Endothelial cell of umbilical vein (primary cell): ENCODE results near the gene ZNF664. TPM values are rescaled to one million over a fixed set of nuclear protein-coding genes. Genes with fewer than 3 reads are reported as not detected.

ENCODE experiments used
- BruUV-seq: library from RNA; stranded (reverse); fragments of 400-500 nt; replicated peaks from 2 replicates; lab custom pipeline; 2021; lab: Mats Ljungman, UMichigan
- CTCF ChIA-PET: fragments of 300-600, 350-600 bp; sonication (Branson Sonifier 250); formaldehyde crosslinking; loops from one replicate; lab custom pipeline; 2021; ENCODE audit warnings: antibody characterized with exemption, inconsistent platforms; lab: Charles Lee
- POLR2A ChIA-PET: fragments of 300-600, 350-600 bp; sonication (Branson Sonifier 250); formaldehyde crosslinking; loops from one replicate; lab custom pipeline; 2021; ENCODE audit warnings: antibody characterized with exemption, inconsistent platforms; lab: Charles Lee
- DNase-seq: peaks from one replicate; pipeline ENCODE4 v3.0.0-alpha.2; 2011; ENCODE audit warnings: low read depth, low spot score
- FAIRE-seq: peaks from 2 replicates; lab custom pipeline; 2011; peaks lifted over from hg19 to GRCh38; lab: Jason Lieb, UNC
- H2AFZ ChIP-seq: 2 replicates; pipeline ENCODE4 v1.6.0; 2012; ENCODE audit warnings: low read depth, low read length, control low read depth, inconsistent platforms
- H3K27ac ChIP-seq: 2 replicates; pipeline ENCODE4 v1.5.1; 2011; ENCODE audit warnings: low read depth, mild to moderate bottlenecking, control low read depth, low read length, moderate library complexity; ENCODE audit not compliant: insufficient read depth
- H3K27me3 ChIP-seq, 2 experiments: 2 replicates each; pipeline versions ENCODE4 v1.6.0 to v1.6.1; 2011; ENCODE audit warnings: low read length in 2 of 2, mixed read lengths in 1 of 2; ENCODE audit not compliant: control insufficient read depth in 2 of 2, insufficient read depth in 2 of 2
- H3K36me3 ChIP-seq, 2 experiments: 2 replicates in 1 of 2; 3 replicates in 1 of 2; pipeline ENCODE4 v1.5.1; 2011; ENCODE audit warnings: low read length in 2 of 2, mild to moderate bottlenecking in 1 of 2, moderate library complexity in 1 of 2; ENCODE audit not compliant: control insufficient read depth in 2 of 2, insufficient read depth in 2 of 2; ENCODE audit errors: extremely low read depth in 1 of 2
- H3K4me1 ChIP-seq: 3 replicates; pipeline ENCODE4 v1.5.1; 2011; ENCODE audit warnings: mild to moderate bottlenecking, low read length; ENCODE audit not compliant: control insufficient read depth, insufficient read depth; ENCODE audit errors: extremely low read depth
- H3K4me2 ChIP-seq: 2 replicates; pipeline ENCODE4 v1.6.1; 2011; ENCODE audit warnings: low read length, control low read depth, mixed read lengths; ENCODE audit not compliant: insufficient read depth
- H3K4me3 ChIP-seq, 3 experiments: fragments of 200-600 bp in 1 of 3; sonication (generic), shearing (Covaris generic) in 1 of 3; replicated peaks in 1 of 3; 2 replicates each; pipeline ENCODE4 v1.5.1; 2011 to 2016; ENCODE audit warnings: control low read depth in 3 of 3, low read length in 3 of 3, mild to moderate bottlenecking in 2 of 3, inconsistent platforms in 1 of 3, low read depth in 1 of 3, moderate library complexity in 1 of 3; ENCODE audit not compliant: insufficient read depth in 1 of 3
- H3K79me2 ChIP-seq: 2 replicates; pipeline ENCODE4 v1.6.0; 2012; ENCODE audit warnings: low read length, inconsistent platforms; ENCODE audit not compliant: control insufficient read depth, insufficient read depth
- H3K9ac ChIP-seq: replicated peaks from 2 replicates; pipeline ENCODE3; 2011; ENCODE audit warnings: low read length, control low read depth; ENCODE audit not compliant: insufficient read depth; ENCODE audit errors: extremely low read depth
- H3K9me1 ChIP-seq: replicated peaks from 3 replicates; pipeline ENCODE4 v1.6.0; 2011; ENCODE audit warnings: mild to moderate bottlenecking, low read length; ENCODE audit not compliant: control insufficient read depth, insufficient read depth; ENCODE audit errors: extremely low read depth
- H3K9me3 ChIP-seq: replicated peaks from 2 replicates; pipeline ENCODE4 v1.5.1; 2012; ENCODE audit warnings: low read length, inconsistent platforms; ENCODE audit not compliant: control insufficient read depth, insufficient read depth
- H4K20me1 ChIP-seq: replicated peaks from 2 replicates; pipeline ENCODE3; 2011; ENCODE audit warnings: mild to moderate bottlenecking, low read length; ENCODE audit not compliant: control insufficient read depth, insufficient read depth; ENCODE audit errors: extremely low read depth
- EZH2 ChIP-seq: IDR thresholded peaks from 2 replicates; pipeline ENCODE4 v1.6.1; 2012; ENCODE audit warnings: borderline replicate concordance, low read depth, mild to moderate bottlenecking, moderate library complexity, low read length, inconsistent platforms; ENCODE audit not compliant: severe bottlenecking
- FOS ChIP-seq: IDR thresholded peaks from 2 replicates; pipeline ENCODE4 v1.6.1; 2011; ENCODE audit warnings: mild to moderate bottlenecking, low read length, moderate library complexity, borderline replicate concordance; ENCODE audit not compliant: insufficient read depth
- GATA2 ChIP-seq: IDR thresholded peaks from 2 replicates; pipeline ENCODE4 v1.7.0; 2011; ENCODE audit warnings: low read depth, mild to moderate bottlenecking, moderate library complexity, mixed read lengths, low read length; ENCODE audit not compliant: insufficient read length, insufficient read depth
- JUN ChIP-seq: IDR thresholded peaks from 2 replicates; pipeline ENCODE4 v1.6.1; 2011; ENCODE audit warnings: borderline replicate concordance, low read depth; ENCODE audit not compliant: insufficient read length, insufficient read depth
- MYC ChIP-seq: IDR thresholded peaks from one replicate; pipeline ENCODE4 v1.6.1; 2011; ENCODE audit warnings: mild to moderate bottlenecking, low read depth, low read length
- POLR2A ChIP-seq: IDR thresholded peaks from 2 replicates; pipeline ENCODE4 v1.6.1; 2012; ENCODE audit warnings: low read depth, mild to moderate bottlenecking, control low read depth, low read length
- POLR2AphosphoS5 ChIP-seq: IDR thresholded peaks from 2 replicates; pipeline ENCODE4 v1.6.1; 2012; ENCODE audit warnings: low read depth, mild to moderate bottlenecking, control low read depth, low read length, moderate library complexity; ENCODE audit not compliant: insufficient read depth
- dilution Hi-C: fragments of 300-500 bp; cut with MboI; formaldehyde crosslinking; loops from one replicate; pipeline ENCODE4 v1.15.0; 2019; ENCODE audit warnings: low sequenced_read_pairs; ENCODE audit not compliant: extremely low pct_ligation_motif_present
- intact Hi-C: fragments of 100-400 bp; cut with micrococcal nuclease; formaldehyde crosslinking; loops from one replicate; pipeline ENCODE4 v1.10.0; 2022
- polyA plus RNA-seq, 4 experiments: library from polyadenylated mRNA; depleted of rRNA in 3 of 4; stranded (reverse) in 3 of 4; unstranded in 1 of 4; fragments of >200 nt; gene quantifications; 2 replicates each; pipeline versions ENCODE4 v1.2.1 to v1.2.3, GENCODE V29; 2011 to 2012; ENCODE audit warnings: missing spikeins in 1 of 4
- total RNA-seq: library from RNA; stranded (reverse); gene quantifications from 2 replicates; pipeline ENCODE4 v1.2.3, GENCODE V29; 2021
- TF ChIP-seq, protein P1 (sequence below): IDR thresholded peaks from 2 replicates; pipeline ENCODE4 v1.6.1; 2011; ENCODE audit not compliant: insufficient read depth, insufficient read length
- TF ChIP-seq, protein P2 (sequence below), 2 donors: IDR thresholded peaks; 1 replicate in 1 of 2; 2 replicates in 1 of 2; pipeline ENCODE4 v1.5.1; 2011; ENCODE audit warnings: low read length in 2 of 2, mild to moderate bottlenecking in 2 of 2, moderate library complexity in 2 of 2, control low read depth in 1 of 2, inconsistent platforms in 1 of 2, low read depth in 1 of 2; ENCODE audit not compliant: insufficient read depth in 1 of 2; ENCODE audit errors: extremely low read depth in 1 of 2

Gene ZNF664
- total and polyA plus RNA-seq, 2 donors (not counting 3 experiments of a cell fraction or from before 2014, with no cell fraction given), result 29.8 to 71.3 TPM

GRCh38 chr12:123958462-123958861 is 14.6 kb upstream of the ZNF664 start:
- no peak overlapping the region for H3K4me2 ChIP-seq
- FAIRE-seq, result no peak
- no peaks in the 10 kb centered on the region for H3K9me3 ChIP-seq
- H3K79me2 ChIP-seq, result no peaks in the 10 kb centered on the region
- no peaks in the 10 kb centered on the region for H3K27me3 ChIP-seq
- no peak for TF ChIP-seq JUN
- TF ChIP-seq, protein P1, sequence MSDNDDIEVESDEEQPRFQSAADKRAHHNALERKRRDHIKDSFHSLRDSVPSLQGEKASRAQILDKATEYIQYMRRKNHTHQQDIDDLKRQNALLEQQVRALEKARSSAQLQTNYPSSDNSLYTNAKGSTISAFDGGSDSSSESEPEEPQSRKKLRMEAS, result no peak
- no peak for TF ChIP-seq MYC
- no peak for TF ChIP-seq FOS
- no peak for TF ChIP-seq POLR2A
- TF ChIP-seq POLR2AphosphoS5, result no peak
- TF ChIP-seq, protein P2, sequence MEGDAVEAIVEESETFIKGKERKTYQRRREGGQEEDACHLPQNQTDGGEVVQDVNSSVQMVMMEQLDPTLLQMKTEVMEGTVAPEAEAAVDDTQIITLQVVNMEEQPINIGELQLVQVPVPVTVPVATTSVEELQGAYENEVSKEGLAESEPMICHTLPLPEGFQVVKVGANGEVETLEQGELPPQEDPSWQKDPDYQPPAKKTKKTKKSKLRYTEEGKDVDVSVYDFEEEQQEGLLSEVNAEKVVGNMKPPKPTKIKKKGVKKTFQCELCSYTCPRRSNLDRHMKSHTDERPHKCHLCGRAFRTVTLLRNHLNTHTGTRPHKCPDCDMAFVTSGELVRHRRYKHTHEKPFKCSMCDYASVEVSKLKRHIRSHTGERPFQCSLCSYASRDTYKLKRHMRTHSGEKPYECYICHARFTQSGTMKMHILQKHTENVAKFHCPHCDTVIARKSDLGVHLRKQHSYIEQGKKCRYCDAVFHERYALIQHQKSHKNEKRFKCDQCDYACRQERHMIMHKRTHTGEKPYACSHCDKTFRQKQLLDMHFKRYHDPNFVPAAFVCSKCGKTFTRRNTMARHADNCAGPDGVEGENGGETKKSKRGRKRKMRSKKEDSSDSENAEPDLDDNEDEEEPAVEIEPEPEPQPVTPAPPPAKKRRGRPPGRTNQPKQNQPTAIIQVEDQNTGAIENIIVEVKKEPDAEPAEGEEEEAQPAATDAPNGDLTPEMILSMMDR (IDR thresholded peaks at IDR 0.05; ENCODE audit: extremely low read depth in 1 of 2, insufficient read depth in 1 of 2, low read depth in 1 of 2, low read length in 2 of 2), result no peak
- TF ChIP-seq EZH2, result no peak
- TF ChIP-seq GATA2, result no peak
- H2AFZ ChIP-seq, result no peak overlapping the region
- BruUV-seq, result no TSS peak
- no peaks in the 10 kb centered on the region for H3K4me1 ChIP-seq
- no peak overlapping the region for H3K9ac ChIP-seq
- dilution Hi-C loops, result no loop called here
- no peak overlapping the region for H3K4me3 ChIP-seq
- no peak overlapping the region for H3K27ac ChIP-seq
- CTCF ChIA-PET, result interaction anchor here (0.8 kb wide), 1 partner anchor 26 kb away, joined by 3 read pairs; no protein-coding TSS in a partner anchor
- H4K20me1 ChIP-seq, result no peaks in the 10 kb centered on the region
- no peaks in the 10 kb centered on the region for H3K9me1 ChIP-seq
- POLR2A ChIA-PET, result interaction anchor here (0.6 kb wide), 1 partner anchor 14 kb away, joined by 6 read pairs; the partner anchor contains the start of gene CCDC92
- intact Hi-C loops, result no loop called here
- no peaks in the 10 kb centered on the region for H3K36me3 ChIP-seq
- no peak for DNase-seq
